MV-4-11 (cell line): ENCODE results near the gene GAD1.

ENCODE experiments used
- DNase-seq: peaks from one replicate; lab custom pipeline; 2025; lab: John Stamatoyannopoulos, UW

The GAD1 gene

GRCh38 chr2:170818036-170818751 lies 1.5 kb downstream of the GAD1 start:
- no peak for DNase-seq

- DNase-seq = no peak
These were observed 2.2 kb downstream of the GAD1 start for GRCh38 chr2:170818752-170819470.

GRCh38 chr2:170819680-170820664 lies 3.3 kb downstream of the GAD1 start:
- no peak for DNase-seq

GRCh38 chr2:170820757-170821530 lies 4.3 kb downstream of the GAD1 start:
- no peak for DNase-seq

- DNase-seq = no peak
These were observed 5.0 kb downstream of the GAD1 start for GRCh38 chr2:170821531-170822289.

- no peak for DNase-seq
These were observed 5.8 kb downstream of the GAD1 start for GRCh38 chr2:170822290-170823087.

GRCh38 chr2:170823088-170823897 lies 6.6 kb downstream of the GAD1 start:
- DNase-seq = no peak

GRCh38 chr2:170823898-170824215 lies 7.2 kb downstream of the GAD1 start:
- no peak for DNase-seq

GRCh38 chr2:170824526-170825015 lies 7.9 kb downstream of the GAD1 start:
- no peak for DNase-seq

GRCh38 chr2:170827841-170828532 lies 11.3 kb downstream of the GAD1 start:
- DNase-seq = no peak

- DNase-seq = no peak
These were observed 11.8 kb downstream of the GAD1 start for GRCh38 chr2:170828533-170828916.

GRCh38 chr2:170829036-170829435 lies 12.3 kb downstream of the GAD1 start:
- DNase-seq = no peak

- no peak for DNase-seq
These were observed 13.5 kb downstream of the GAD1 start for GRCh38 chr2:170830166-170830565.

- no peak for DNase-seq
These were observed 14.4 kb downstream of the GAD1 start for GRCh38 chr2:170831115-170831514.

GRCh38 chr2:170836027-170836426 lies 19.3 kb downstream of the GAD1 start:
- no peak for DNase-seq

- no peak for DNase-seq
These were observed 24.1 kb downstream of the GAD1 start for GRCh38 chr2:170840717-170841210.

- DNase-seq = no peak
These were observed 26.1 kb downstream of the GAD1 start for GRCh38 chr2:170842785-170843184.

- DNase-seq = peak; percentile 83
These were observed 27.0 kb downstream of the GAD1 start for GRCh38 chr2:170843656-170844055.
